Smooth muscle cell (in vitro differentiated cells): ENCODE results near the gene ENTREP3. TPM values are rescaled to one million over a fixed set of nuclear protein-coding genes. Genes with fewer than 3 reads are reported as not detected.
"Not testable (repeated sequence)": the region's sequence is repeated elsewhere in the genome, so short reads cannot be mapped to it uniquely, and the experiment has no call there.

Experiments
- DNase-seq: peaks from one replicate; lab custom pipeline; 2025; ENCODE audit not compliant: unreplicated experiment; lab: John Stamatoyannopoulos, UW
- H2AFZ ChIP-seq: fragments of 200-600 bp; sonication (generic); 2 replicates; pipeline ENCODE4 v1.6.0; 2016; ENCODE audit warnings: antibody characterized with exemption, low read depth, mild to moderate bottlenecking
- H3F3A ChIP-seq: fragments of 200-600 bp; sonication (generic); 2 replicates; pipeline ENCODE4 v1.6.0; 2017; ENCODE audit warnings: antibody characterized with exemption, low read depth
- H3K27ac ChIP-seq: fragments of 200-600 bp; sonication (generic); 2 replicates; pipeline ENCODE4 v1.5.1; 2016; ENCODE audit warnings: low read depth, mild to moderate bottlenecking
- H3K27me3 ChIP-seq: fragments of 200-600 bp; sonication (generic); 2 replicates; pipeline ENCODE4 v1.6.1; 2016; ENCODE audit warnings: low read depth, mild to moderate bottlenecking
- H3K36me3 ChIP-seq: fragments of 200-600 bp; sonication (generic); 2 replicates; pipeline ENCODE4 v1.5.1; 2016; ENCODE audit warnings: low read depth
- H3K4me1 ChIP-seq: fragments of 200-600 bp; sonication (generic); 2 replicates; pipeline ENCODE4 v1.5.1; 2016; ENCODE audit warnings: low read depth
- H3K4me2 ChIP-seq: fragments of 200-600 bp; sonication (generic); 2 replicates; pipeline ENCODE4 v1.6.0; 2016; ENCODE audit warnings: mild to moderate bottlenecking
- H3K4me3 ChIP-seq: fragments of 200-600 bp; sonication (generic); 2 replicates; pipeline ENCODE4 v1.5.1; 2016; ENCODE audit warnings: mild to moderate bottlenecking
- H3K79me2 ChIP-seq: fragments of 200-600 bp; sonication (generic); 2 replicates; pipeline ENCODE4 v1.6.0; 2016; ENCODE audit warnings: low read depth, mild to moderate bottlenecking
- H3K9ac ChIP-seq: fragments of 200-600 bp; sonication (generic); 2 replicates; pipeline ENCODE4 v1.6.0; 2016; ENCODE audit warnings: low read depth
- H3K9me3 ChIP-seq: fragments of 200-600 bp; sonication (generic); replicated peaks from 2 replicates; pipeline ENCODE4 v1.5.1; 2016; ENCODE audit warnings: low read depth
- H4K20me1 ChIP-seq: fragments of 200-600 bp; sonication (generic); 2 replicates; pipeline ENCODE4 v1.6.0; 2016; ENCODE audit warnings: low read depth
- CTCF ChIP-seq: fragments of 200-600 bp; sonication (generic); IDR thresholded peaks from 2 replicates; pipeline ENCODE4 v1.5.1; 2017; ENCODE audit warnings: borderline replicate concordance, mild to moderate bottlenecking, antibody characterized with exemption; ENCODE audit not compliant: insufficient read depth, poor library complexity, severe bottlenecking
- WGBS: methylation state at CpG from one replicate; pipeline ENCODE4 v1.1.7; 2016; ENCODE audit warnings: low lambda C conversion rate; 5-methylcytosine and 5-hydroxymethylcytosine counted together
- polyA plus RNA-seq: library from polyadenylated mRNA; unstranded; fragments of >200 nt; fragmentation: Nextera tagmentation; extraction: Ambion mirVana; gene quantifications from 2 replicates; pipeline ENCODE4 v1.2.1, GENCODE V29; 2016
- total RNA-seq: library from RNA; depleted of rRNA; stranded (reverse); fragments of >200 nt; gene quantifications from 2 replicates; pipeline ENCODE4 v1.2.3, GENCODE V29; 2014

Gene ENTREP3
- total and polyA plus RNA-seq, 2 experiments from 2014 or later = 14.7 to 30.9 TPM

- peaks cover 48% of the 10 kb centered on the region for H3K27me3 ChIP-seq
- H3K27ac ChIP-seq = no peak overlapping the region
- H3K9me3 ChIP-seq = no peaks in the 10 kb centered on the region
- H3K4me3 ChIP-seq = no peak overlapping the region
- no peaks in the 10 kb centered on the region for H3K79me2 ChIP-seq
- H4K20me1 ChIP-seq = no peaks in the 10 kb centered on the region
- H2AFZ ChIP-seq = no peak overlapping the region
- no peak for TF ChIP-seq CTCF
- 93% methylated on average over 17 of the region's 17 CpGs for WGBS
- H3K9ac ChIP-seq = no peak overlapping the region
- no peaks in the 10 kb centered on the region for H3F3A ChIP-seq
- H3K4me1 ChIP-seq = peaks cover 6% of the 10 kb centered on the region
- no peaks in the 10 kb centered on the region for H3K36me3 ChIP-seq
- DNase-seq = no peak
- H3K4me2 ChIP-seq = no peak overlapping the region
Measured at GRCh38 chr1:155293086-155293749, 37.9 kb upstream of the ENTREP3 start.

GRCh38 chr1:155291006-155291405, 35.7 kb upstream of the ENTREP3 start:
- H3K4me1 ChIP-seq, H2AFZ ChIP-seq, H3K36me3 ChIP-seq, H3K27ac ChIP-seq, H3K9ac ChIP-seq, H3K9me3 ChIP-seq, H4K20me1 ChIP-seq, H3K4me3 ChIP-seq, H3F3A ChIP-seq, DNase-seq, H3K79me2 ChIP-seq, H3K4me2 ChIP-seq: not testable (repeated sequence)
- H3K27me3 ChIP-seq = peaks cover 33% of the 10 kb centered on the region
- WGBS = 85% methylated on average over 10 of the region's 10 CpGs

GRCh38 chr1:155287987-155288543, 32.8 kb upstream of the ENTREP3 start:
- DNase-seq = no peak
- H3K4me2 ChIP-seq = no peak overlapping the region
- no peak overlapping the region for H3K27ac ChIP-seq
- TF ChIP-seq CTCF = no peak
- no peaks in the 10 kb centered on the region for H3K36me3 ChIP-seq
- H3F3A ChIP-seq = no peaks in the 10 kb centered on the region
- H3K4me3 ChIP-seq = no peak overlapping the region
- peaks cover 4% of the 10 kb centered on the region for H3K27me3 ChIP-seq
- no peaks in the 10 kb centered on the region for H3K79me2 ChIP-seq
- no peaks in the 10 kb centered on the region for H3K4me1 ChIP-seq
- no peak overlapping the region for H2AFZ ChIP-seq
- H4K20me1 ChIP-seq = no peaks in the 10 kb centered on the region
- WGBS = 93% methylated on average over 21 of the region's 21 CpGs
- no peak overlapping the region for H3K9ac ChIP-seq
- no peaks in the 10 kb centered on the region for H3K9me3 ChIP-seq

- H2AFZ ChIP-seq = no peak overlapping the region
- H3K27ac ChIP-seq = no peak overlapping the region
- no peaks in the 10 kb centered on the region for H3K79me2 ChIP-seq
- H3K36me3 ChIP-seq = no peaks in the 10 kb centered on the region
- DNase-seq = no peak
- no peaks in the 10 kb centered on the region for H3F3A ChIP-seq
- no peak overlapping the region for H3K9ac ChIP-seq
- H3K4me2 ChIP-seq = no peak overlapping the region
- 100% methylated on average over 2 of the region's 2 CpGs for WGBS
- no peaks in the 10 kb centered on the region for H3K4me1 ChIP-seq
- no peaks in the 10 kb centered on the region for H4K20me1 ChIP-seq
- no peaks in the 10 kb centered on the region for H3K9me3 ChIP-seq
- no peak overlapping the region for H3K4me3 ChIP-seq
- no peak for TF ChIP-seq CTCF
- H3K27me3 ChIP-seq = no peaks in the 10 kb centered on the region
Measured at GRCh38 chr1:155286544-155286943, 31.3 kb upstream of the ENTREP3 start.
